ENCODE results near the gene HECTD4.

DNA sequence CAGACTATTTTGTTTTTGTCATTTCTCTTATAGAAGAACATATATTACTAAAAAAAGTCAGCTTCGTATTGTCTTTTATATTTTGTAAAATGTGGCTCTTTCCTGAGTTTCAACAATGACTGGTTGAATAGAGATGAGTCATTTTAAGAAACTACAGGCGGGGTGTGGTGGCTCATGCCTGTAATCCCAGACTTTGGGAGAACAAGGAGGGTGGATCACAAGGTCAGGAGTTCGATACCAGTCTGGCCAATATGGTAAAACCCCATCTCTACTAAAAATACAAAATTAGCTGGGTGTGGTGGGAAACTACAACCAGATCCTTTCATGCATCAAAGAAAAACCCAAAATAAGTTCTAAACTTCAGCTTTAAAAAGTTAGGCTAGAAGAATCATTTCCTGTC, 28.8 kb downstream of the HECTD4 start:
- no peak for TF ChIP-seq TAF1 (conservative IDR thresholded peaks at IDR 0.05)
- no peak for TF ChIP-seq HNF4G (IDR thresholded peaks at IDR 0.05)
- TF ChIP-seq CTCF (IDR thresholded peaks at IDR 0.05; ENCODE audit: low read depth, low read length, missing input control): no peak
- TF ChIP-seq EGR1 (IDR thresholded peaks at IDR 0.05; ENCODE audit: low read depth in 2 of 2): no peak
- TF ChIP-seq, protein P1, sequence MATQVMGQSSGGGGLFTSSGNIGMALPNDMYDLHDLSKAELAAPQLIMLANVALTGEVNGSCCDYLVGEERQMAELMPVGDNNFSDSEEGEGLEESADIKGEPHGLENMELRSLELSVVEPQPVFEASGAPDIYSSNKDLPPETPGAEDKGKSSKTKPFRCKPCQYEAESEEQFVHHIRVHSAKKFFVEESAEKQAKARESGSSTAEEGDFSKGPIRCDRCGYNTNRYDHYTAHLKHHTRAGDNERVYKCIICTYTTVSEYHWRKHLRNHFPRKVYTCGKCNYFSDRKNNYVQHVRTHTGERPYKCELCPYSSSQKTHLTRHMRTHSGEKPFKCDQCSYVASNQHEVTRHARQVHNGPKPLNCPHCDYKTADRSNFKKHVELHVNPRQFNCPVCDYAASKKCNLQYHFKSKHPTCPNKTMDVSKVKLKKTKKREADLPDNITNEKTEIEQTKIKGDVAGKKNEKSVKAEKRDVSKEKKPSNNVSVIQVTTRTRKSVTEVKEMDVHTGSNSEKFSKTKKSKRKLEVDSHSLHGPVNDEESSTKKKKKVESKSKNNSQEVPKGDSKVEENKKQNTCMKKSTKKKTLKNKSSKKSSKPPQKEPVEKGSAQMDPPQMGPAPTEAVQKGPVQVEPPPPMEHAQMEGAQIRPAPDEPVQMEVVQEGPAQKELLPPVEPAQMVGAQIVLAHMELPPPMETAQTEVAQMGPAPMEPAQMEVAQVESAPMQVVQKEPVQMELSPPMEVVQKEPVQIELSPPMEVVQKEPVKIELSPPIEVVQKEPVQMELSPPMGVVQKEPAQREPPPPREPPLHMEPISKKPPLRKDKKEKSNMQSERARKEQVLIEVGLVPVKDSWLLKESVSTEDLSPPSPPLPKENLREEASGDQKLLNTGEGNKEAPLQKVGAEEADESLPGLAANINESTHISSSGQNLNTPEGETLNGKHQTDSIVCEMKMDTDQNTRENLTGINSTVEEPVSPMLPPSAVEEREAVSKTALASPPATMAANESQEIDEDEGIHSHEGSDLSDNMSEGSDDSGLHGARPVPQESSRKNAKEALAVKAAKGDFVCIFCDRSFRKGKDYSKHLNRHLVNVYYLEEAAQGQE (IDR thresholded peaks at IDR 0.05): no peak
- no peak for TF ChIP-seq FOXA1 (IDR thresholded peaks at IDR 0.05)
- TF ChIP-seq ATF3 (IDR thresholded peaks at IDR 0.05): no peak
- TF ChIP-seq RAD21 (IDR thresholded peaks at IDR 0.05): no peak
- no peak for TF ChIP-seq SP1 (IDR thresholded peaks at IDR 0.05)

Data from liver (tissue), 3 donors.